HepG2 (cell line): Measurements from ENCODE around the gene TMEM38A. TPM values are rescaled to one million over a fixed set of nuclear protein-coding genes. Genes with fewer than 3 reads are reported as not detected.

Experiments used
- ELF1 ChIP-seq: sonication (generic); formaldehyde crosslinking; IDR thresholded peaks from 2 replicates; pipeline ENCODE4 v1.4.0; 2020; ENCODE audit warnings: missing genetic modification reagents
- FOXJ3 ChIP-seq: sonication (generic); formaldehyde crosslinking; IDR thresholded peaks from 2 replicates; pipeline ENCODE4 v1.4.0; 2020; ENCODE audit warnings: missing genetic modification reagents, mild to moderate bottlenecking, borderline replicate concordance
- NBN ChIP-seq: fragments of 450-650 bp; conservative IDR thresholded peaks from 2 replicates; pipeline ENCODE4 v1.6.1; 2017
- NFE2L1 ChIP-seq: sonication (generic); formaldehyde crosslinking; IDR thresholded peaks from 2 replicates; pipeline ENCODE4 v1.4.0; 2020; ENCODE audit warnings: missing genetic modification reagents, mild to moderate bottlenecking, borderline replicate concordance
- NFYC ChIP-seq: IDR thresholded peaks from 2 replicates; pipeline ENCODE4 v1.6.1; 2016; ENCODE audit warnings: missing genetic modification reagents, missing compliant biosample characterization
- NR1H2 ChIP-seq: sonication (generic); formaldehyde crosslinking; IDR thresholded peaks from 2 replicates; pipeline ENCODE4 v1.8.1; 2022; ENCODE audit warnings: low read depth, missing genetic modification reagents, borderline replicate concordance
- RERE ChIP-seq: IDR thresholded peaks from 2 replicates; pipeline ENCODE4 v1.6.1; 2016; ENCODE audit warnings: low read depth, missing genetic modification reagents, missing compliant biosample characterization
- ZNF362 ChIP-seq: sonication (generic); formaldehyde crosslinking; IDR thresholded peaks from 2 replicates; pipeline ENCODE4 v1.4.0; 2020; ENCODE audit warnings: missing genetic modification reagents, mild to moderate bottlenecking, borderline replicate concordance
- ZNF552 ChIP-seq: sonication (generic); formaldehyde crosslinking; IDR thresholded peaks from 2 replicates; pipeline ENCODE4 v1.9.0; 2022; ENCODE audit warnings: missing genetic modification reagents, mild to moderate bottlenecking, borderline replicate concordance
- ZNF569 ChIP-seq: sonication (generic); formaldehyde crosslinking; IDR thresholded peaks from 2 replicates; pipeline ENCODE4 v1.5.0; 2020; ENCODE audit warnings: mild to moderate bottlenecking, missing genetic modification reagents, moderate library complexity, borderline replicate concordance
- polyA plus RNA-seq, 8 experiments: library from polyadenylated mRNA; depleted of rRNA in 3 of 8; stranded (reverse) in 7 of 8; unstranded in 1 of 8; fragments of >200 nt; fragmentation: Illumina TruSeq in 4 of 8; extraction: Trizol in 4 of 8; gene quantifications; 2 replicates each; pipeline versions ENCODE4 v1.2.1 to v1.2.3, GENCODE V29; 2011 to 2016; ENCODE audit warnings: low read depth in 4 of 8, missing spikeins in 1 of 8, mixed read lengths in 1 of 8; ENCODE audit not compliant: insufficient read depth in 1 of 8
- total RNA-seq, 5 experiments: library from RNA; depleted of rRNA; stranded (reverse); fragments of >200 nt; fragmentation: Illumina TruSeq; extraction: Trizol; gene quantifications; 2 replicates each; pipeline ENCODE4 v1.2.3, GENCODE V29; 2016; ENCODE audit warnings: low read depth in 1 of 5
- TF ChIP-seq, protein P1 (sequence below): sonication (generic); formaldehyde crosslinking; IDR thresholded peaks from 2 replicates; pipeline ENCODE4 v1.5.0; 2020; ENCODE audit warnings: missing genetic modification reagents
- TF ChIP-seq, protein P2 (sequence below): sonication (generic); formaldehyde crosslinking; IDR thresholded peaks from 2 replicates; pipeline ENCODE4 v1.4.0; 2020; ENCODE audit warnings: mild to moderate bottlenecking, low read depth, missing genetic modification reagents

The TMEM38A gene
- total and polyA plus RNA-seq, 2 of the 13 experiments (the other 11 are each of a cell fraction or from before 2014, with no cell fraction given): 4.8 to 6.8 TPM

GRCh38 chr19:16623576-16623975 lies 37.4 kb upstream of the TMEM38A start (continued):
- TF ChIP-seq RERE (CRISPR knock-in tag): no peak
- no peak for TF ChIP-seq NBN
- TF ChIP-seq NFYC: no peak
- TF ChIP-seq NR1H2 (CRISPR knock-in tag): no peak
- TF ChIP-seq, protein P1, sequence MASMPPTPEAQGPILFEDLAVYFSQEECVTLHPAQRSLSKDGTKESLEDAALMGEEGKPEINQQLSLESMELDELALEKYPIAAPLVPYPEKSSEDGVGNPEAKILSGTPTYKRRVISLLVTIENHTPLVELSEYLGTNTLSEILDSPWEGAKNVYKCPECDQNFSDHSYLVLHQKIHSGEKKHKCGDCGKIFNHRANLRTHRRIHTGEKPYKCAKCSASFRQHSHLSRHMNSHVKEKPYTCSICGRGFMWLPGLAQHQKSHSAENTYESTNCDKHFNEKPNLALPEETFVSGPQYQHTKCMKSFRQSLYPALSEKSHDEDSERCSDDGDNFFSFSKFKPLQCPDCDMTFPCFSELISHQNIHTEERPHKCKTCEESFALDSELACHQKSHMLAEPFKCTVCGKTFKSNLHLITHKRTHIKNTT (CRISPR knock-in tag): no peak
- TF ChIP-seq FOXJ3 (CRISPR knock-in tag): no peak
- no peak for TF ChIP-seq ZNF552 (CRISPR knock-in tag)
- TF ChIP-seq, protein P2, sequence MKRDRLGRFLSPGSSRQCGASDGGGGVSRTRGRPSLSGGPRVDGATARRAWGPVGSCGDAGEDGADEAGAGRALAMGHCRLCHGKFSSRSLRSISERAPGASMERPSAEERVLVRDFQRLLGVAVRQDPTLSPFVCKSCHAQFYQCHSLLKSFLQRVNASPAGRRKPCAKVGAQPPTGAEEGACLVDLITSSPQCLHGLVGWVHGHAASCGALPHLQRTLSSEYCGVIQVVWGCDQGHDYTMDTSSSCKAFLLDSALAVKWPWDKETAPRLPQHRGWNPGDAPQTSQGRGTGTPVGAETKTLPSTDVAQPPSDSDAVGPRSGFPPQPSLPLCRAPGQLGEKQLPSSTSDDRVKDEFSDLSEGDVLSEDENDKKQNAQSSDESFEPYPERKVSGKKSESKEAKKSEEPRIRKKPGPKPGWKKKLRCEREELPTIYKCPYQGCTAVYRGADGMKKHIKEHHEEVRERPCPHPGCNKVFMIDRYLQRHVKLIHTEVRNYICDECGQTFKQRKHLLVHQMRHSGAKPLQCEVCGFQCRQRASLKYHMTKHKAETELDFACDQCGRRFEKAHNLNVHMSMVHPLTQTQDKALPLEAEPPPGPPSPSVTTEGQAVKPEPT (CRISPR knock-in tag): no peak
- no peak for TF ChIP-seq ELF1
- TF ChIP-seq NFE2L1 (CRISPR knock-in tag): no peak
- TF ChIP-seq ZNF362 (CRISPR knock-in tag): no peak
- no peak for TF ChIP-seq ZNF569 (CRISPR knock-in tag)
